WTC11 (cell line): ENCODE measurements around the gene CFAP57. TPM values are rescaled to one million over a fixed set of nuclear protein-coding genes. Genes with fewer than 3 reads are reported as not detected.

Source experiments
- ATAC-seq: fragments of 200-7000 bp; cut with Tn5 transposase; 2 replicates; pipeline ENCODE4 v1.10.0; 2021; ENCODE audit warnings: mild to moderate bottlenecking, moderate library complexity
- CTCF ChIA-PET: fragments of 300-600 bp; sonication (Branson Sonifier 250); formaldehyde crosslinking; loops from one replicate; lab custom pipeline; 2021; ENCODE audit warnings: antibody characterized with exemption; lab: Charles Lee
- POLR2A ChIA-PET: fragments of 350-600 bp; sonication (Branson Sonifier 250); formaldehyde crosslinking; loops from one replicate; lab custom pipeline; 2021; ENCODE audit warnings: antibody characterized with exemption; lab: Charles Lee
- DNase-seq: peaks from one replicate; pipeline ENCODE4 v3.0.0; 2021; ENCODE audit warnings: low spot score
- H3K27ac Mint-ChIP-seq: 2 replicates; pipeline ENCODE4 v1.8.0; 2021; ENCODE audit warnings: mixed read lengths
- H3K27me3 Mint-ChIP-seq: 2 replicates; pipeline ENCODE4 v1.8.0; 2021; ENCODE audit warnings: low read depth, mild to moderate bottlenecking, moderate library complexity, mixed read lengths
- H3K36me3 Mint-ChIP-seq: 2 replicates; pipeline ENCODE4 v1.8.0; 2021; ENCODE audit warnings: mixed read lengths
- H3K4me1 Mint-ChIP-seq: 2 replicates; pipeline ENCODE4 v1.8.0; 2022; ENCODE audit warnings: mixed read lengths
- H3K4me3 Mint-ChIP-seq: 2 replicates; pipeline ENCODE4 v1.8.0; 2021; ENCODE audit warnings: mild to moderate bottlenecking, moderate library complexity, mixed read lengths
- H3K9me3 Mint-ChIP-seq: 2 replicates; pipeline ENCODE4 v1.8.0; 2021; ENCODE audit warnings: mixed read lengths
- AR ChIP-seq: fragments of 250-450 bp; sonication (Bioruptor Pico); IDR thresholded peaks from 2 replicates; pipeline ENCODE4 v1.9.0; 2021; ENCODE audit warnings: mild to moderate bottlenecking
- E2F5 ChIP-seq: sonication (generic); formaldehyde crosslinking; IDR thresholded peaks from 2 replicates; pipeline ENCODE4 v1.8.1; 2022; ENCODE audit warnings: mild to moderate bottlenecking, moderate library complexity, missing genetic modification reagents
- ETV6 ChIP-seq: sonication (generic); formaldehyde crosslinking; IDR thresholded peaks from 2 replicates; pipeline ENCODE4 v1.8.1; 2022; ENCODE audit warnings: mild to moderate bottlenecking, missing genetic modification reagents
- FOXP4 ChIP-seq: sonication (generic); formaldehyde crosslinking; IDR thresholded peaks from 2 replicates; pipeline ENCODE4 v1.8.0; 2022; ENCODE audit warnings: mild to moderate bottlenecking, missing genetic modification reagents
- PRDM15 ChIP-seq: sonication (generic); formaldehyde crosslinking; IDR thresholded peaks from 2 replicates; pipeline ENCODE4 v1.8.0; 2022; ENCODE audit warnings: missing genetic modification reagents
- SMAD4 ChIP-seq: sonication (generic); formaldehyde crosslinking; IDR thresholded peaks from 2 replicates; pipeline ENCODE4 v1.8.0; 2022; ENCODE audit warnings: mild to moderate bottlenecking, missing genetic modification reagents
- SP1 ChIP-seq: sonication (generic); formaldehyde crosslinking; conservative IDR thresholded peaks from 2 replicates; pipeline ENCODE4 v1.8.1; 2022; ENCODE audit warnings: missing genetic modification reagents
- TEAD1 ChIP-seq: sonication (generic); formaldehyde crosslinking; IDR thresholded peaks from 2 replicates; pipeline ENCODE4 v1.8.0; 2022; ENCODE audit warnings: mild to moderate bottlenecking, missing genetic modification reagents
- ZBTB43 ChIP-seq: sonication (generic); formaldehyde crosslinking; IDR thresholded peaks from 2 replicates; pipeline ENCODE4 v1.8.1; 2023; ENCODE audit warnings: mild to moderate bottlenecking, missing genetic modification reagents
- ZNF219 ChIP-seq: sonication (generic); formaldehyde crosslinking; IDR thresholded peaks from 2 replicates; pipeline ENCODE4 v1.8.0; 2023; ENCODE audit warnings: missing genetic modification reagents, mild to moderate bottlenecking, borderline replicate concordance
- ZNF232 ChIP-seq: sonication (generic); formaldehyde crosslinking; IDR thresholded peaks from 2 replicates; pipeline ENCODE4 v1.8.0; 2022; ENCODE audit warnings: mild to moderate bottlenecking, missing genetic modification reagents
- ZNF423 ChIP-seq: fragments of 250-450 bp; sonication (Bioruptor Pico); IDR thresholded peaks from 2 replicates; pipeline ENCODE4 v2.1.2; 2022; ENCODE audit warnings: mild to moderate bottlenecking, moderate library complexity
- total RNA-seq: library from RNA; stranded (reverse); gene quantifications from 3 replicates; pipeline ENCODE4 v1.2.3, GENCODE V29; 2021

Gene CFAP57
- total RNA-seq, 1 experiment from 2014 or later: 0.42 TPM

- TF ChIP-seq PRDM15 (CRISPR knock-in tag): peak; percentile 28; the same call in 1 of the 2 replicates
- peak; percentile 42; the same call in 1 of the 2 replicates for TF ChIP-seq FOXP4 (CRISPR knock-in tag)
- TF ChIP-seq SP1 (CRISPR knock-in tag): 0 out of 2 replicates have a peak, but pooled peaks have one; percentile 25
Measured at GRCh38 chr1:43171876-43172526, at the start of gene CFAP57, which contains the start of gene EBNA1BP2 (continued).

- peaks cover 43% of the 10 kb centered on the region for H3K4me1 Mint-ChIP-seq
- POLR2A ChIA-PET: interaction anchor here (0.7 kb wide), 1 partner anchor 96 kb away, joined by 3 read pairs; no protein-coding TSS in a partner anchor
- H3K9me3 Mint-ChIP-seq: peaks cover 34% of the 10 kb centered on the region
- peaks cover 51% of the 10 kb centered on the region for H3K36me3 Mint-ChIP-seq
- peaks cover 7% of the 10 kb centered on the region; the same call in 1 of the 2 replicates for H3K27me3 Mint-ChIP-seq
- DNase-seq: no peak
- H3K4me3 Mint-ChIP-seq: no peak overlapping the region
- H3K27ac Mint-ChIP-seq: no peak overlapping the region
- CTCF ChIA-PET: no interaction called here
- no peak for TF ChIP-seq ZNF232 (CRISPR knock-in tag)
- TF ChIP-seq ETV6: no peak
- no peak for TF ChIP-seq E2F5
- no peak for TF ChIP-seq ZNF219 (CRISPR knock-in tag)
- no peak for TF ChIP-seq AR (CRISPR knock-in tag)
- no peak for TF ChIP-seq ZNF423 (CRISPR knock-in tag)
- no peak for TF ChIP-seq TEAD1 (CRISPR knock-in tag)
- ATAC-seq: no peak
Measured at GRCh38 chr1:43123031-43123430, 49.1 kb upstream of the CFAP57 start.

GRCh38 chr1:43128816-43129215 is 43.3 kb upstream of the CFAP57 start:
- Mint-ChIP-seq H3K9me3 (peaks cover 56% of the 10 kb centered on the region), H3K27ac (no peak overlapping the region), H3K4me3 (no peak overlapping the region), H3K27me3 (no peaks in the 10 kb centered on the region; the same call in 1 of the 2 replicates), H3K36me3 (peaks cover 62% of the 10 kb centered on the region), H3K4me1 (peaks cover 13% of the 10 kb centered on the region)
- ChIA-PET CTCF (interaction anchor here (0.7 to 1.1 kb wide), 2 partner anchors 15 to 283 kb away, joined by 3 to 7 read pairs; partner anchors contain the start of gene ZNF691), POLR2A (no interaction called here)
- ATAC-seq (no peak), DNase-seq (no peak)
- TF ChIP-seq SMAD4 (CRISPR knock-in tag): no peak
- no peak for TF ChIP-seq ZBTB43 (CRISPR knock-in tag)
